Body of pancreas (tissue), 4 donors: ENCODE data around the gene OR7G2.

Experiments
- CTCF ChIP-seq, 7 experiments: fragments of 450-650 bp in 4 of 7; fragments of 200-600 bp in 3 of 7; sonication (generic) in 3 of 7; IDR thresholded peaks; one replicate each; pipeline ENCODE4 v1.5.1; 2016 to 2019; ENCODE audit warnings: antibody characterized with exemption in 7 of 7
- POLR2A ChIP-seq, 3 donors: fragments of 450-650 bp; IDR thresholded peaks; one replicate each; pipeline ENCODE4 v1.6.1; 2016; ENCODE audit warnings: antibody characterized with exemption in 3 of 3, mild to moderate bottlenecking in 2 of 3

- TF ChIP-seq CTCF (IDR thresholded peaks at IDR 0.05), result no peak
- TF ChIP-seq POLR2A (IDR thresholded peaks at IDR 0.05), result no peak
Measured at GRCh38 chr19:9116547-9116946, 9.3 kb upstream of the OR7G2 start.
